ENCODE results near the gene G6PD.
"Not testable (repeated sequence)": the region's sequence is repeated elsewhere in the genome, so short reads cannot be mapped to it uniquely, and the experiment has no call there.

G6PD gene

DNA sequence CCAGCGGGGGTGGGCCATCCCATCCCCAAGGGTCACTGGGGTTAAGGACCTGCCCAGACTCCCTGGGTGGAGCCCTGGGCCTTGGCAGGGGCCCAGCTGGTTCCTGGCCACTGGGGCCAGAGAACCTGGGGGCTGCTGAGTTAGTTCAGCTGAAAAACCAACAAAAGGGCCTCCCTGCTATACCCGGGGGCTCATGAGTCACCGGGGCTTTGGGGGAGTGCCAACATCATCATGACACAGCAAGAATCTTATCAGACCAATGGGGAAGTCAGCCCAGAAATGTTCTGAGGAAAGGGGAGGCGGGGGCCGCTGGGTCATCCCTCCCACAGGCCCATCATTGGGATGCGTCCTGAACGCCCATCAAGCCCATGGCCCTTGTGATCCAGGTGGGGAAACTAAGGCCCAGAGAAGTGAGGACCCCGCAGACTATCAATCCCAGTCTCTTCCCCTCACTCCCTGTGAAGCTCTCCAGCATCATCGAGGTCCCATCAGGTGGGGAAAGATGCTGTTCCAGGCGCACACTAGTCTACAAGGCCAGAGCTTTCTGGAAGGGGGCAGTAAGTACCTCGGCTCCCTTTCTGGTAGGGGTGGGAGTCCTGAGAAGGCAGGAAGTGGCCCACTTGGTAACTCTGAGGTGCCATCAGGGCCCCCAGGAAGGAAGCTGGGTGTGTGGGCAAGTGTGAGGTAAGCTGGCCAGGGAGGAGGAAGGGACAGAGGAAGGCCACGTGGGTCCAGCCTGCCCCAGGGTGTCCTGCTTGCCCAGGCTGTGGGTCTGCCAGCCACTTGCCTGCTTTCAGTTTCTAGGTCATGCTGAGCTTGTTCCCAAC lies 4.5 kb downstream of the G6PD start:
- TF ChIP-seq, protein P1, sequence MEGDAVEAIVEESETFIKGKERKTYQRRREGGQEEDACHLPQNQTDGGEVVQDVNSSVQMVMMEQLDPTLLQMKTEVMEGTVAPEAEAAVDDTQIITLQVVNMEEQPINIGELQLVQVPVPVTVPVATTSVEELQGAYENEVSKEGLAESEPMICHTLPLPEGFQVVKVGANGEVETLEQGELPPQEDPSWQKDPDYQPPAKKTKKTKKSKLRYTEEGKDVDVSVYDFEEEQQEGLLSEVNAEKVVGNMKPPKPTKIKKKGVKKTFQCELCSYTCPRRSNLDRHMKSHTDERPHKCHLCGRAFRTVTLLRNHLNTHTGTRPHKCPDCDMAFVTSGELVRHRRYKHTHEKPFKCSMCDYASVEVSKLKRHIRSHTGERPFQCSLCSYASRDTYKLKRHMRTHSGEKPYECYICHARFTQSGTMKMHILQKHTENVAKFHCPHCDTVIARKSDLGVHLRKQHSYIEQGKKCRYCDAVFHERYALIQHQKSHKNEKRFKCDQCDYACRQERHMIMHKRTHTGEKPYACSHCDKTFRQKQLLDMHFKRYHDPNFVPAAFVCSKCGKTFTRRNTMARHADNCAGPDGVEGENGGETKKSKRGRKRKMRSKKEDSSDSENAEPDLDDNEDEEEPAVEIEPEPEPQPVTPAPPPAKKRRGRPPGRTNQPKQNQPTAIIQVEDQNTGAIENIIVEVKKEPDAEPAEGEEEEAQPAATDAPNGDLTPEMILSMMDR (IDR thresholded peaks at IDR 0.05; ENCODE audit: insufficient read depth, missing control alignments) = no peak
- DNase-seq (ENCODE audit: insufficient read length, low spot score) = no peak
- no peak for FAIRE-seq

DNA sequence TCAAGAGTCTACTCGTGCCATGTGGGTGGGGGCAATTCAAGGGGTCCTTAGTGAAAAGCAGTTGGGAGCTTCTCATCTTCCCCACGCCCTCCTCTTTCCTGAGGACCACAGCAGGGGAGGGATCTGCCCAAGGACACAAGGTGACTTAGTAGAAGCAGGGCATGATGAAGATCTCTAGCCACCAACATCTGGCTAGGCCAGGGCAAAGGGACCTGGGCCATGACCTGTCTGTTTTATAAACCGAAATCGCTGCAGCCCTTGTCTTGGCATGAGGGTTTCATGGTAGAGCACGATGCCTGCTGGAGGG lies 5.1 kb downstream of the G6PD start:
- FAIRE-seq (no peak), DNase-seq (ENCODE audit: insufficient read length, low spot score) (no peak)
- TF ChIP-seq, protein P1 (IDR thresholded peaks at IDR 0.05; ENCODE audit: insufficient read depth, missing control alignments) = no peak

DNA sequence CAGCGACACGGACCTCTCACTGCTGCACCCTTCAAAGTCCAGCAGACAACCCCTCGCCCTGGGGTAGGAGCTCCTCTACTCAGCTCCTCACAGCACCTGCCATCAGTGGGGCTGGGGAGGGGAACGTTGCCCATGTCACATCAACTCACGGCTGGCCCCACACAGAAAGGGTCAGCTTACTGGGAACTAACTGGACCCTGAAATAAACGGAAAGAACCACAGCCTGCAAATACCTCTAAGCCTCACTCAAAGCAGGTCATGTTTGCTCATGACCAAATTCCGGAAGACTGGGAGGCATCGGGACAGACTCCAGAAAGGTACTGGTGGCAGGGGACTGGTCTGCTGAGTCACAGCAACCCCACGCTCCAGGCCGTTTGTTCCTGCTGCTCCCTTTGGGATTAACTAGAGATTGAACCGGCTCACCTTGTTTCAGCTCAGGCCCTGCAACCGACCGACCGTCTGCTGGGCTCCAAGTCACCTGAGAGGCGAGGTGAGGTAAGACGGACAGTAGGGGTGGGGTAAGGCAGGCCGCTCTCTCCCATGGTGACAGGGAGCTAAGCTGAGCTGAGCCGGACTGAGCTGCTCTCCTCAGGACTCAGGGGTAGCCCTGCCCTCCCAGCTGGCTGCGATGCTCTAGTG lies 5.6 kb downstream of the G6PD start:
- TF ChIP-seq, protein P1 (IDR thresholded peaks at IDR 0.05; ENCODE audit: insufficient read depth, missing control alignments) = no peak
- FAIRE-seq = no peak
- no peak for DNase-seq (ENCODE audit: insufficient read length, low spot score)

DNA sequence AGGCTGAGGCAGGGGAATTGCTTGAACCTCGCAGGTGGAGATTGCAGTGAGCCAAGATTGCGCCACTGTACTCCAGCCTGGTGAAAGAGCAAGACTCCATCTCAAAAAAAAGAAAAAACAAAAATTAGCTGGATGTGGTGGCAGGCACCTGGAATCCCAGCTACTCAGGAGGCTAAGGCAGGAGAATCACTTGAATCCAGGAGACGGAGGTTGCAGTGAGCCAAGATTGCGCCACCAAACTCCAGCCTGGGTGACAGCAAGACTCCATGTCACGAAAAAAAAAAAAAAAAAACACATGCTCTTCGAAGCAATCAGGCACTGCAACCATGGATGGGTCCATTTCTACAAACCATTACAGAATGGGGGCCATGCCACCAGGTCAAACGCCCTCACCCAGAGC lies 6.3 kb downstream of the G6PD start:
- DNase-seq (ENCODE audit: insufficient read length, low spot score); FAIRE-seq: not testable (repeated sequence)

DNA sequence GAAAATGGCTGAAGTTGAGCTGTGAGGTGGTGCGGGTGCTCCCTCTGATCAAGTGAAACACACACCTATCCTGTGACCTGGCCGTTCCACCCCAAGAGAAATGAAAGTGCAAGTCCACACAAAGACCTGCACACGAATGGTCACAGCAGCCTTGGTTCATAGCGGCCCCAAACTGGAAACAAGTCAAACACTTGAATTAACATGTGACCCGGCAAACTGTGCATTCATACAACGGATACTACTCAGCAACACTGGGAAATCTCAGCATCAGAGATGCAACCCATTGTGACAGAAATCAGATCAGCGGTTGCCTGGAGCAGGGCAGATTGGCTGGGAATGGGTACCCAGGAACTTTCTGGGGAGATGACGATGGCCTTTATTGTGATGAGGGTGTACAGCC lies 7.6 kb downstream of the G6PD start:
- TF ChIP-seq, protein P1 (IDR thresholded peaks at IDR 0.05; ENCODE audit: insufficient read depth, missing control alignments) = no peak
- FAIRE-seq (no peak), DNase-seq (ENCODE audit: insufficient read length, low spot score) (no peak)

DNA sequence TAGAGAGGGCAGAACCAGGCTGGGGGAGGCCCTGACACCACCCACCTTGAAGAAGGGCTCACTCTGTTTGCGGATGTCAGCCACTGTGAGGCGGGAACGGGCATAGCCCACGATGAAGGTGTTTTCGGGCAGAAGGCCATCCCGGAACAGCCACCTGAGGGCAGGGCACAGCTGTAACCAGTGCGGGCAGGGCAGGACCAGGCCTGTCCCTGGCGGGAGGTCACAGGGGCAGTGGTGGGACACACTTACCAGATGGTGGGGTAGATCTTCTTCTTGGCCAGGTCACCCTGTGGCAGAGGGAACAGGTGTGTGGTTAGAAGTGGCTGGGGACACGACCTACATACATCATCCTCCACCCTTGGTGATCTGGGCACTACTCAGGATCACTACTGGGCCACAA lies 10.8 kb downstream of the G6PD start:
- TF ChIP-seq, protein P1 (IDR thresholded peaks at IDR 0.05; ENCODE audit: insufficient read depth, missing control alignments) = no peak
- FAIRE-seq (no peak), DNase-seq (ENCODE audit: insufficient read length, low spot score) (no peak)

DNA sequence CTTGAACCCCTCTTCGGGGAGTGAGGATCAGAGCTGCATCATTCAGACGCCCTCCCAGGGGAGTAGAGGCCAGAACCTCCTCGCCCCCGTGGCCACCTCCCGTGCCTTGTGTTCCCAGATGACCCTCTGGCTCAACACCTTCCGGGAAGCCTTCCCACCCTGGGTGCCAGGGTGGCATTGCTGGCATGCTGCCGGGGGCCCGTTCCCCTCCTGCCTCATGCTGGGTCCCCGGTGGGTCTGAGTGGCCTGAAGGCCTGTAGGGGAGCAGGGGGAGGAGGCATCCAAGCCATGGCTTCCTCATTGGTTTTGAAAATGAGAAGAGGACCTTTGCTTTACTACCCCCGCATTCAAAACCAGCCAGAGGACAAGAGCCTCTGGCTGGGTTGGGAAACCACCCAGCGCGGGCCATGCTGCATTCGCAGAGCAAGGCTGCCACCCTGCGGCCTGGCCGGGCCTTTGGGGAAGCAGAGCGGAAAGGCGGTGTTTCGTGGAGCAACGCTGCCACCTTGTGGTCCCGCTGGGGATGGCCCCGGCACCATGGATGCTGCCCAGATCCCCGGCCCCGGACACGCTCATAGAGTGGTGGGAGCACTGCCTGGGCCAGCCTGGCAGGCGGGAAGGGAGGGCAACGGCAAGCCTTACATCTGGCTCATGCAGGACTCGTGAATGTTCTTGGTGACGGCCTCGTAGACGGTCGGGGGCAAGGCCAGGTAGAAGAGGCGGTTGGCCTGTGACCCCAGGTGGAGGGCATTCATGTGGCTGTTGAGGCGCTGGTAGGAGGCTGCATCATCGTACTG lies 11.9 kb downstream of the G6PD start:
- FAIRE-seq (no peak), DNase-seq (ENCODE audit: insufficient read length, low spot score) (peak; percentile 71)
- TF ChIP-seq, protein P1 (IDR thresholded peaks at IDR 0.05; ENCODE audit: insufficient read depth, missing control alignments) = peak; percentile 93

All from D721Med (cell line).